GM18499 (cell line): ENCODE measurements around the gene OR8B3.

Source experiments
- ATAC-seq: cut with Tn5 transposase; IDR thresholded peaks from one replicate; pipeline ENCODE4 v1.9.1; 2021; ENCODE audit warnings: moderate number of reproducible peaks; ENCODE audit not compliant: insufficient read depth, unreplicated experiment

The OR8B3 gene

DNA sequence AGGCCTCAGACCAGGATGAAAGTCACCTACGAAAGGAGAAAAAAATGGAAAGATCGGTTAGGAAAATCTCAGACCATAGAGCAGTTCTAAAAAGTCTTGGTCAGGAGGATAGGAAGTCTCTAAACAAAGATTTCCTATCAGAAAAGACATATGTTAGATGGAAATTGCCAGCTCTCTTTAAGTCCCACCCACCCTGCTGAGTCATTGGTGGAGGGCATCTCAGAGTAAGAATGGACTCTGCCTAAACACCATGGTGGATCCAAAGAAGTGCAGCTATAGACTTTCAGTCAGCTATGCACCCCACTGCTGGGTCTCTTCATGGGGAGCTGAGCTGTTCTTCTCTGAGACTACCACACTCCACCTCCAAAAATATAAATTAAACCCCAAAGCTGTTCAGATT lies 18.2 kb downstream of the OR8B3 start:
- no peak for ATAC-seq

- ATAC-seq = no peak
Measured at GRCh38 chr11:124376280-124376679, 22.5 kb downstream of the OR8B3 start.

- ATAC-seq = no peak
Measured at GRCh38 chr11:124359566-124359965, 39.3 kb downstream of the OR8B3 start.

GRCh38 chr11:124346311-124346955 lies 52.4 kb downstream of the OR8B3 start:
- no peak for ATAC-seq
